Neutrophil (primary cell): Measurements from ENCODE around the gene GBE1.
A peak's percentile ranks its signal among the peaks of the same experiment; 100 is the strongest.
"Not testable (repeated sequence)": the region's sequence is repeated elsewhere in the genome, so short reads cannot be mapped to it uniquely, and the experiment has no call there.

Experiments used
- H3K27ac ChIP-seq: fragments of 200-600 bp; sonication (generic); 2 replicates; pipeline ENCODE4 v1.5.1; 2016; ENCODE audit warnings: mild to moderate bottlenecking, moderate library complexity
- H3K27me3 ChIP-seq: fragments of 200-600 bp; sonication (generic); 2 replicates; pipeline ENCODE4 v1.6.0; 2016; ENCODE audit warnings: mild to moderate bottlenecking
- H3K36me3 ChIP-seq: fragments of 200-600 bp; sonication (generic); 2 replicates; pipeline ENCODE4 v1.5.1; 2017
- H3K4me1 ChIP-seq, 2 experiments: fragments of 200-600 bp in 1 of 2; sonication (generic) in 1 of 2; 1 replicate in 1 of 2; 2 replicates in 1 of 2; pipeline versions ENCODE4 v1.5.1 to v1.6.1; 2013 to 2016; ENCODE audit warnings: low read depth in 1 of 2, low read length in 1 of 2, mild to moderate bottlenecking in 1 of 2, moderate library complexity in 1 of 2; ENCODE audit not compliant: control insufficient read depth in 1 of 2, insufficient read depth in 1 of 2
- H3K4me3 ChIP-seq, 2 experiments: fragments of 200-600 bp in 1 of 2; sonication (generic) in 1 of 2; 1 replicate in 1 of 2; 2 replicates in 1 of 2; pipeline ENCODE4 v1.5.1; 2013 to 2016; ENCODE audit warnings: low read depth in 1 of 2, low read length in 1 of 2, mild to moderate bottlenecking in 1 of 2, moderate library complexity in 1 of 2
- H3K9me3 ChIP-seq: fragments of 200-600 bp; sonication (generic); 2 replicates; pipeline ENCODE4 v1.5.1; 2016
- TF ChIP-seq, protein P1 (sequence below): fragments of 200-600 bp; sonication (generic); IDR thresholded peaks from 2 replicates; pipeline ENCODE4 v1.5.1; 2016; ENCODE audit warnings: antibody characterized with exemption

GBE1 gene

DNA sequence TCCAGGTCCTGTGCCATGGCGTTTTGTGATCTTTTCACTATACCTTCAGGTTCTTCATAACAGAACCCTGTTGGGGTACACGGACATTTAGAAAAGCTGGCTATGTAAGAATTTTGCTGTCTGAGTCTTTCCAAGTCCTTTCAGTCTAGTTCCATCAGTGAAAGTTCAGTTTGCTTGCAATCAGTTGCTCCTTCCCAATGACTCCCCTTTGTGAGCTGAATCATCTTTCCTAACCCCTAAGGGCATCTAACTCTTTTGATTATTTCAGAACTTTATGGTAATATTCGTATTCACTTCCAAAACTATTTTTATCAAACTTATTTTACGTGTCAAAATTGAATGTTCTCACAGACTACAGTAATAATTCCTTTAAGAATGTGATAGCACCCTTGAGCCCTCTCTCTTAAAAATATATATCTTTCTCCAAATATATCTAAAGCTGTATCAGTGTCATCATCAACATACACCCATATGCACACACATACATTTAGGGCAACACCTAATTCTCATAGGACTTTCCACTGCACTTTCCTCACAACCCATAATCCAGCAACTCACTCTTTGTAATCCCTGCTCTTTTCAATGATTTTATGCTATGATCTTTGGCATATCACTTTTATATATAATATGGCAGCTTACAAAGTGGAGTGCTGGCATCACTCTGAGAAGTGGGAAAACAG, 263.7 kb downstream of the GBE1 start:
- TF ChIP-seq, protein P1, sequence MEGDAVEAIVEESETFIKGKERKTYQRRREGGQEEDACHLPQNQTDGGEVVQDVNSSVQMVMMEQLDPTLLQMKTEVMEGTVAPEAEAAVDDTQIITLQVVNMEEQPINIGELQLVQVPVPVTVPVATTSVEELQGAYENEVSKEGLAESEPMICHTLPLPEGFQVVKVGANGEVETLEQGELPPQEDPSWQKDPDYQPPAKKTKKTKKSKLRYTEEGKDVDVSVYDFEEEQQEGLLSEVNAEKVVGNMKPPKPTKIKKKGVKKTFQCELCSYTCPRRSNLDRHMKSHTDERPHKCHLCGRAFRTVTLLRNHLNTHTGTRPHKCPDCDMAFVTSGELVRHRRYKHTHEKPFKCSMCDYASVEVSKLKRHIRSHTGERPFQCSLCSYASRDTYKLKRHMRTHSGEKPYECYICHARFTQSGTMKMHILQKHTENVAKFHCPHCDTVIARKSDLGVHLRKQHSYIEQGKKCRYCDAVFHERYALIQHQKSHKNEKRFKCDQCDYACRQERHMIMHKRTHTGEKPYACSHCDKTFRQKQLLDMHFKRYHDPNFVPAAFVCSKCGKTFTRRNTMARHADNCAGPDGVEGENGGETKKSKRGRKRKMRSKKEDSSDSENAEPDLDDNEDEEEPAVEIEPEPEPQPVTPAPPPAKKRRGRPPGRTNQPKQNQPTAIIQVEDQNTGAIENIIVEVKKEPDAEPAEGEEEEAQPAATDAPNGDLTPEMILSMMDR = no peak
- Histone ChIP-seq H3K27ac (no peak overlapping the region), H3K36me3 (peaks cover 31% of the 10 kb centered on the region), H3K4me1 (peaks cover 0 to 5% of the 10 kb centered on the region in 2 experiments), H3K27me3 (no peaks in the 10 kb centered on the region), H3K9me3 (no peaks in the 10 kb centered on the region), H3K4me3 (no peak overlapping the region)

DNA sequence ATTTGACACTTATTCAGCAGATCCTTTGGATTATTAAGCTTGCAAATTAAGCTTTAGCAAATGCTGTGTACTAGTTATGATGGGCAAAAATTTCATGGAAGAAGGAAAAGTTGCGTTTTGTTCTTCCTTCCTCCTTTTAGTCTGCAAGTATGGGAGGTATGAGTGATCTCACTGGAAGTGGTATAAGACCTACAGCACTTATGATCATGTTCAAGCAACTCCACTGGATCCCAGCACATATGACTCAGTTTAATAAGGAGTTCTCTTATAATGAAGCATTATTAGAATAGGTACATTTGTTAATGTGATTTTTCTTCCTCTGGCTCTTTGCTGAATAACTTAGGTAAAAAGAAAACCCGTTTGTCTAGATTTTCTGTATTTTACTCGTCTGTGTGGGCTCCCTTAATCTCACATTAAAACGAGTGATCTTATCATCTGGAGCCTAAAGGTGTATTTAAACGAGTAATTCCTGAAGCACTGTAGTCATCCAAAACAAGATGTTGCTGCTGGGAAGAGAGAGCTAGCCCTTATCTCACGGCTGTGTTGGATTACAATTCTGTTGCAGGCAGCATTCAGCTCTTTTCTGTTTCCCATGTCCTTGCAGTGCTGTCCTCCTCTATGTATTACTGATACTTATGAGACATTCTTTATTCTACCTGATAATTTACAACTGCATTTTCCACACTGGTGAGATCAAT, 264.9 kb downstream of the GBE1 start:
- no peak overlapping the region for H3K4me3 ChIP-seq
- H3K27me3 ChIP-seq = no peaks in the 10 kb centered on the region
- H3K9me3 ChIP-seq = no peaks in the 10 kb centered on the region
- peaks cover 31% of the 10 kb centered on the region for H3K36me3 ChIP-seq
- TF ChIP-seq, protein P1 = no peak
- H3K27ac ChIP-seq = no peak overlapping the region
- H3K4me1 ChIP-seq = peaks cover 7 to 8% of the 10 kb centered on the region in 2 experiments

DNA sequence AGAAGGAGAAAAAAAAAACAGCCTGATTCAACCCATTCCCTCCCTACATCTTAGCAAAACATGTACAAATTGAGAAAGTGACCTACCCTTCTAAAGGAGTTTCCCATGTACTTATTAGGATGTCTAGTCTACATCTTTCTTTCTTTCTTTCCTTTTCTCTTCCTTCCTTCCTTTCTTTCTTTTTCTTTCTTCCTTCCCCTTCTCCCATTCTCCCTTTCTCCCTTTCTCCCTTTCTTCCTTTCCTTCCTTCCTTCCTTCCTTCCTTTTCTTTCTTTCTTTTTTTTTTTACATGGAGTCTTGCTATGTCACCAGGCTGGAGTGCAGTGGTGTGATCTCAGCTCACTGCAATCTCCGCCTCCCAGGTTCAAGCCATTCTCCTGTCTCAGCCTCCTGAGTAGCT, 269.0 kb downstream of the GBE1 start:
- H3K27ac ChIP-seq = peak overlapping the region; percentile 55

DNA sequence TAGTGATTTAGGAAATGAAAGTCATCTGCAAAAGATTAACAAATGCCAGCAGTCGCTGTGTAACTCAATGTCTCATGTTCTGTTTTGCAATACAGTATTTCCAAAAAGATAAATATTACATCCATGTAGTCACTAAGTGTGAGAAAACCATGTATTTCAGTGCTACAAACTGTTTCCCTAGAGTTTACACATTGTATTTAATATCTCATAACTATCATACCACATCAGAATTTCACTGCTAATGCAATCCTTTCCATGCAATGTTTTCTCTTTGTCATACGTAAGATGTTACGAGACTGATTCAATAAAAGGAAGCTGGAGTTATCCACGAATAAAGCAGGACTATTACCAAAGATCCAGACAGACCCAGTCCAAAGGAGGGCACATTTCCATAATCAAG, 269.4 kb downstream of the GBE1 start:
- Histone ChIP-seq H3K36me3 (peaks cover 11% of the 10 kb centered on the region), H3K4me3 (no peak overlapping the region), H3K9me3 (no peaks in the 10 kb centered on the region), H3K27ac (peak overlapping the region; percentile 55), H3K27me3 (no peaks in the 10 kb centered on the region), H3K4me1 (peaks cover 10 to 12% of the 10 kb centered on the region in 2 experiments)
- TF ChIP-seq, protein P1 = no peak

More for the DNA sequence above, 269.0 kb downstream of the GBE1 start:
- H3K27me3 ChIP-seq, H3K9me3 ChIP-seq, H3K4me3 ChIP-seq: not testable (repeated sequence)
- peaks cover 10 to 12% of the 10 kb centered on the region in 2 experiments for H3K4me1 ChIP-seq
- H3K36me3 ChIP-seq = peaks cover 15% of the 10 kb centered on the region

DNA sequence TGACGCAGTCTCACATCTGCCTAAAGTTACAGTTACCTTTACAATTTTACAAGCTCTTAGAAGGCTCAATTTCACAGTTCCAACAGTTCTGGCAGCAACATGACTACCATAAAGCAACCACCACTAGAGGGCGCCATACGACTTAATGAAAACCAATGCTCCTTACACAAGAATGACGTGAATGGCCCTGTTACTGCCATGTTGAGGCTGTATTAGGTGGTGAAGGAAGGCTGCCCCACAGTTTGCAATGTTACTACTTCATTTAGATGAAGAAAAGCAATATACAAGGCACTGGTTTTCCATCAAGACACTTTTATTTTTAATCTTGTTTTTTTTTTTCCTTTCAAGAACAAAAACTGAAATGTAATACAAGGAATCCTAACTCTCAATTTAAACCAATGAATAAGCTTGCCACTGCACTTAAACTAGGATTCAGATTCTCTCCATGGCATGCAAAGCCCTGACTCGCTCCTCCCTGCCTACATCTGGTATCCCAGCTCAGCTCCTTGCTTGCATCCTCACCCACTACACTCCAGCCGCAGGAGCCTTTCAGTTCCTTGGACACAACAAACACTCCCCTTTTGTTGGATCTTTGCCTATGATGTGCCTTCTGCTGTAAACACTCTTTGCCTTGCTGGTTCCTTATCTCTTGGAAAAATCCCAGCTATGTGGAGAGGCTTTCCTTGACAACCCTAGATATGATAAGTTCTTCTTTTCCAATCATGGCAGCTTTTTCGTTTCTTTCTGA, 270.7 kb downstream of the GBE1 start:
- Histone ChIP-seq H3K9me3 (no peaks in the 10 kb centered on the region), H3K36me3 (no peaks in the 10 kb centered on the region), H3K4me3 (no peak overlapping the region), H3K27me3 (no peaks in the 10 kb centered on the region), H3K27ac (no peak overlapping the region), H3K4me1 (peaks cover 10 to 12% of the 10 kb centered on the region in 2 experiments)
- TF ChIP-seq, protein P1 = peak; percentile 74
